NB4 (cell line): Measurements from ENCODE around the gene SH3PXD2A.

Experiments
- DNase-seq: peaks from one replicate; pipeline ENCODE4 v3.0.0; 2010; ENCODE audit warnings: low read depth
- H3K4me3 ChIP-seq: one replicate; pipeline ENCODE4 v1.5.1; 2011; ENCODE audit warnings: mild to moderate bottlenecking, low read depth, low read length, moderate library complexity
- MYC ChIP-seq: IDR thresholded peaks from 2 replicates; pipeline ENCODE4 v1.6.1; 2011; ENCODE audit warnings: low read depth, low read length
- POLR2A ChIP-seq: IDR thresholded peaks from 2 replicates; pipeline ENCODE4 v1.6.1; 2011; ENCODE audit warnings: mild to moderate bottlenecking; ENCODE audit not compliant: insufficient read length; ENCODE audit errors: extremely low read depth
- TF ChIP-seq, protein P1 (sequence below): IDR thresholded peaks from one replicate; pipeline ENCODE4 v1.5.1; 2012; ENCODE audit warnings: low read depth, low read length
- TF ChIP-seq, protein P2 (sequence below): IDR thresholded peaks from 2 replicates; pipeline ENCODE4 v1.6.1; 2011; ENCODE audit warnings: low read depth, low read length

The SH3PXD2A gene

DNA sequence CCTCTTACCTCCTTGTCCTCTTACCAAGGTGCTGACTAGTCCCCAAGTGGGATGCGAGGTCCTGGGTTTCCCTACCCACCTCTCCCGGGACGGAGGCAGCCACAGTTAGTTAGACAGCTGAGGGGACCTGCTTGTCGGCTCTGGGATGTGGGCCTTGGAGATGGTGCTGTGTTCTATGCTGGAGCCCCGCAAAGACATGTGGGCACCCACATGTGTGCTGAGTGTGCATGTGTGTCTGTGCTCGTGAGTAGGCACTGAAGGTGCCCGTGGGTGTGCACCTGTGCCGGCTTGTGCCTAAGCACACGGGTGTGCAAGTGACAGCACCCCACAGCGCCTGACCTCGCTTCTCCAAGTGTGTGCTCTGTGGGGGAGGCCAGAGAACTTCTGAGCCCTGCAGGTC is 299.7 kb downstream of the SH3PXD2A start:
- no peak overlapping the region for H3K4me3 ChIP-seq
- TF ChIP-seq, protein P1, sequence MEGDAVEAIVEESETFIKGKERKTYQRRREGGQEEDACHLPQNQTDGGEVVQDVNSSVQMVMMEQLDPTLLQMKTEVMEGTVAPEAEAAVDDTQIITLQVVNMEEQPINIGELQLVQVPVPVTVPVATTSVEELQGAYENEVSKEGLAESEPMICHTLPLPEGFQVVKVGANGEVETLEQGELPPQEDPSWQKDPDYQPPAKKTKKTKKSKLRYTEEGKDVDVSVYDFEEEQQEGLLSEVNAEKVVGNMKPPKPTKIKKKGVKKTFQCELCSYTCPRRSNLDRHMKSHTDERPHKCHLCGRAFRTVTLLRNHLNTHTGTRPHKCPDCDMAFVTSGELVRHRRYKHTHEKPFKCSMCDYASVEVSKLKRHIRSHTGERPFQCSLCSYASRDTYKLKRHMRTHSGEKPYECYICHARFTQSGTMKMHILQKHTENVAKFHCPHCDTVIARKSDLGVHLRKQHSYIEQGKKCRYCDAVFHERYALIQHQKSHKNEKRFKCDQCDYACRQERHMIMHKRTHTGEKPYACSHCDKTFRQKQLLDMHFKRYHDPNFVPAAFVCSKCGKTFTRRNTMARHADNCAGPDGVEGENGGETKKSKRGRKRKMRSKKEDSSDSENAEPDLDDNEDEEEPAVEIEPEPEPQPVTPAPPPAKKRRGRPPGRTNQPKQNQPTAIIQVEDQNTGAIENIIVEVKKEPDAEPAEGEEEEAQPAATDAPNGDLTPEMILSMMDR: no peak
- TF ChIP-seq, protein P2, sequence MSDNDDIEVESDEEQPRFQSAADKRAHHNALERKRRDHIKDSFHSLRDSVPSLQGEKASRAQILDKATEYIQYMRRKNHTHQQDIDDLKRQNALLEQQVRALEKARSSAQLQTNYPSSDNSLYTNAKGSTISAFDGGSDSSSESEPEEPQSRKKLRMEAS: no peak
- TF ChIP-seq POLR2A (no peak), MYC (no peak)
- DNase-seq: no peak

DNA sequence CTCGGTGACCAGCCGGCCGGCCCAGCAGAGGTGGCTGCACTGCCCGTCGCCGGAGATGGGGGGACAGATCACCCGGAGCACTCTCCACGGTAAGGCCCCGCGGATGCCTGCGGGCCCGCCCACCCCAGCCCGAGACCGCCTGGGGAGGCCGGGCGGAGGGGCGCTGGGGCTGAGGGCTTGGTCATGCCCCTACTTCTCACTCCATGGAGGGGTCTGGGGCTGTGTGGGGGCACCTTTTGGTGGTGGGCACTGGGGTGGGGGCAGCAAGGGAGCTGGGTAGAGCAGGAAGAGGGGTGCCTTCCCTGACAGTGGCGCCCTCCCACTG is 300.1 kb downstream of the SH3PXD2A start:
- DNase-seq: no peak
- TF ChIP-seq MYC: no peak
- no peak for TF ChIP-seq POLR2A
- TF ChIP-seq, protein P1: no peak
- TF ChIP-seq, protein P2: no peak
- H3K4me3 ChIP-seq: no peak overlapping the region

DNA sequence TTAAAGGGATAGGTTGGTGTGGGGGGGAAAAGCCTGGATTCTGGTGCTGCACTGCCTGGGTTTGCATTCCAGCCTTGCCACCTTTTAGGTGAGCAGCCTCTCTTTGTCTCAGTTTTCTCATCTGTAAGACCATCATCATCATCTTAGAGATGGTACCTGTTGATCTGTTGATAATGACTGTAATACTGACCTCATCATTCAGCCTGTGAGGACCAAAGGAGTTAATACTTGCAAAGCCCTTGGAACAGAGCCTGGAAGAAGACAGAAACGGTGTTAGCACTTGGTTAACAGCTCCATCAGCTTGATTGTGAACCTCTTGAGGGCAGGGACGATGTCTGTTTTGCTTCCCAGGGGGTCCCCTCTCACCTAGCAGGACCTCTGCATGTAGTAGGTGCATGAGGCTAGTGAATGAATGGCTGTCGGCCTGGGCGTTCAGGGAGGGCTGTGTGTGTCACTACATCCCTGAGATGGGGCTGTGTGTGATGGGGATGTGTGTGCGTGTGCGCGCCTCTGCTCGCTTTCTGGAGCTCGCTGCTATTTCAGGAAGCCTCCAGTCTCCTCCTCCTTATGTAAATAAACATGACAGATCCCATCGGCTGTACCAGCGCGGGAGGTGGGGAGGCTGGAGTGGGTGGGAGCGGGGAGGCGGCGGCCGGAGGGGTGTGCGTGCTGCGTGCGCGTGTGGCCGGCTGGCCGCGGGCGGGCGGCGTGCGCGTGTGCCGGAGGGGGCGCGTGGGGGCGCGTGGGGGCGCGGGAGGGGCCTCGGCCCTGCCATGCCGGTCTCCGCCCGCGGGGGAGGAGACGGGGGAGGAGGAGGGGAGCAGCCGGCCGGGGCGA is 300.7 kb downstream of the SH3PXD2A start:
- DNase-seq: peak; percentile 67
- TF ChIP-seq, protein P2: no peak
- TF ChIP-seq, protein P1: no peak
- TF ChIP-seq MYC: no peak
- TF ChIP-seq POLR2A: no peak
- H3K4me3 ChIP-seq: no peak overlapping the region

DNA sequence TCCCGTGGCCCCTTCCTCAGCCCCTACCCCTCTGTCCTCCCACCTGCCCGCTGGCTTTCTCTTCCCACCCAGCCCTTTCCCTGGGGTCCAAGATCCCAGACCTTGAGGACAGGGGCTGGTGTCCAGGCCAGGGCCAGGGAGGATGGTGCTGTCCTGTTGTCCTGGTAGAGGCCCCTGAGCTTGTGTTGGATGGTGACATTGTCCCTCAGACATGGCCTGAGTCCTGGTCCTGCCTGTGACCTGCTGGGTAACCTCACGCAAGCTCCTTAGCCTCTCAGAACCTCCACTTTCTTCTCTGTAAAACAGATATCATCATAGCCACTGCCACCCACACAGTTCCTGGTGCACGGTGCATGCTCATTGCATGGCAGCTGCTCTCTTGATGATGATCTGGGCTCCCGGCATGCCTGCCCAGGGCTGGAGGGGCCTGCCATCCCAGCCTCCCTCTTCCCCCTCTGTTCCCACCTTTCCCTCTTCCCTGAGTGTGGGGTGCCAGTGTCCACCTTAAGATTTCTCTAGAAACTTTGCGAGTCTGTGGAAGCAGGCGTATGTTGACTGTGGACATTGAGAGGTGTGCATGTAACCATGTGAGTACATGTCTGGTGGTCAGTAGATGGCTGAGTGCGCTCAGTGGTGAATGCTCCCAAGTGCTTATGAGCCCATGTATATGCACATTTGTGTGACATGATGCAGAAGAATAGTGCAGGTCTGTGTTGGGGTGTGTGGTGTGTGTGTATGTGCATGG is 301.5 kb downstream of the SH3PXD2A start:
- no peak for TF ChIP-seq MYC
- H3K4me3 ChIP-seq: no peak overlapping the region
- no peak for DNase-seq

DNA sequence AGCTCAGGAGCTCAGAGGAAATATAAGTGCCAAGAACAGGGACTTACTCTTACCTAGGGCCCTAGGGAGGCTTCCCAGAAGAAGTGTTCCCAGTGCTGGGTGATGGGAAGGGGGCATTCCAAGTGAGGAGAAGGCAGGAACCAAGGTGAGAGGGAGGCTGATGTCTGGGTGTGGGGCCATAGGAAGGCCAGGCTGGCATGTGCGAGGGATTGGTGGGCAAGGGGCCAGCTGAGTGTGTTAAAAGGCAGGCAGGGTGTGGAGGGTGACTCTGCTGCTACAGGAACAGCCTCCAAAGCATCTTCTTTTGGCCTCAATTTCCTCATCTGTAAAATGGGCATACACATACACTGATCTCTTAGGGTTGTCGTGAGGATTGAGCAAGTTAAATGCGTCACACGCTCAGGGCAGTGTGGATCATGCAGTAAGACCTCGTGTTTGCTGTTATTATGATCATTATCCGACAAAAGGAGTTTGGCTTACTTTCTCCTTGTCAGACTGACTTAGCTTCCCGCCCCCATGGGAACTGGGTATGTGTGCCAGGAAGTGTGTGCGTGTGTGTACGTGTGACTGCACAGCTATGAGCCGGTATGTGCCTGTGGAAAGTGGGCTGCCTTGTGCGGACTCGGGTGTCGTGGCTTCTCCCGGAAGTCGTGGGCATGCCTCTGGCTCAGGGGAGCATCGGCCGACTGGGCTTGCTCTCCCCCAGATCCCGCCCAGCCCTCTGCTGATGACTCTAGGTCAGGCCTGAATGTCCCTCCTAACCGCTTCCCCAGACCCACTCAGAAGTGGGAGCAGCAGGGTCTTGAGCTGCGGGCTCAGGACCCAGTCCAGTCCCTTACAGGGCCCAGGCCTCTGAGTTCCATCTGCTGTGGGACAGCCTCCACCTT is 302.3 kb downstream of the SH3PXD2A start:
- no peak for DNase-seq
- no peak overlapping the region for H3K4me3 ChIP-seq
- TF ChIP-seq, protein P1: no peak
- no peak for TF ChIP-seq POLR2A
- no peak for TF ChIP-seq MYC
- TF ChIP-seq, protein P2: no peak
